Left colon (tissue), 2 donors: ENCODE data around the gene S100A2. TPM values are rescaled to one million over a fixed set of nuclear protein-coding genes. Genes with fewer than 3 reads are reported as not detected.

Experiments used
- ATAC-seq: fragments of 200-7000 bp; cut with Tn5 transposase; one replicate; pipeline ENCODE4 v1.9.1; 2020; ENCODE audit warnings: mild to moderate bottlenecking, moderate library complexity
- DNase-seq, 2 donors: peaks; one replicate each; pipeline ENCODE4 v3.0.0-alpha.2; 2020
- intact Hi-C, 2 donors: fragments of 100-400 bp; cut with DNase I in 1 of 2; cut with micrococcal nuclease in 1 of 2; formaldehyde crosslinking; loops; one replicate each; pipeline versions ENCODE4 v1.11.2 to v1.14.0; 2022; cut with DNase I, micrococcal nuclease
- total RNA-seq, 2 donors: library from RNA; stranded (reverse); fragmentation: NEBNext Ultra II Directional; extraction: Animal tissue kit (Norgen Biotek cat#: 25700); gene quantifications; one replicate each; pipeline ENCODE4 v1.2.1, GENCODE V29; 2021
- donor health status: DM: no; HTN: no; CAD: no.
- donor health status: DM: yes; HTN: yes; CAD: no.

S100A2 gene
- total RNA-seq, 2 donors from 2014 or later = 1.1 TPM; not detected in 1

GRCh38 chr1:153539395-153540093 is 26.1 kb downstream of the S100A2 start:
- intact Hi-C loops = no loop called here
- no peak for ATAC-seq

GRCh38 chr1:153538315-153538821 is 27.3 kb downstream of the S100A2 start:
- peak; percentile 88 to 93 for DNase-seq
- intact Hi-C loops = no loop called here
- peak; percentile 52 for ATAC-seq

More at GRCh38 chr1:153539395-153540093, 26.1 kb downstream of the S100A2 start:
- peak in 1 of 2 donors; percentile 25 for DNase-seq

DNA sequence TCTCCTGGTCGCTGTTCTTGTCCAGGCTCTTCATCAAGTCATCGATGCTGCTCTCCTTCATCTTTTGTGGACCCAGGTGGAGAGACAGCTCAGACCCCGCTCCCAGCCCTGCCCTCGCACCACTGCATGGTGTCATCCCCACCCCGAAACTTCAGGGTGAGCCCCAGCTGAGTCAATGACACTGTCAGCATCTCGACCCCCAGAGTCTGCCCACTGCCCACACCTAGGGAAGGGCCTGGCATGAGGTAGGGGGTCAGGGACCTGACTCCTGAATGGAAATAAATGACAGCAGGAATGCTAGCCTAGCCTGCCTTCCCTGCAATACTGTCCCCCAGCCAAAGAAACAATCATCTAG is 28.3 kb downstream of the S100A2 start:
- ATAC-seq = no peak
- intact Hi-C loops = no loop called here
- DNase-seq = peak in 1 of 2 donors; percentile 35

- ATAC-seq = peak; percentile 54
- intact Hi-C loops = no loop called here
Observed at GRCh38 chr1:153536671-153537375, 28.8 kb downstream of the S100A2 start.

DNA sequence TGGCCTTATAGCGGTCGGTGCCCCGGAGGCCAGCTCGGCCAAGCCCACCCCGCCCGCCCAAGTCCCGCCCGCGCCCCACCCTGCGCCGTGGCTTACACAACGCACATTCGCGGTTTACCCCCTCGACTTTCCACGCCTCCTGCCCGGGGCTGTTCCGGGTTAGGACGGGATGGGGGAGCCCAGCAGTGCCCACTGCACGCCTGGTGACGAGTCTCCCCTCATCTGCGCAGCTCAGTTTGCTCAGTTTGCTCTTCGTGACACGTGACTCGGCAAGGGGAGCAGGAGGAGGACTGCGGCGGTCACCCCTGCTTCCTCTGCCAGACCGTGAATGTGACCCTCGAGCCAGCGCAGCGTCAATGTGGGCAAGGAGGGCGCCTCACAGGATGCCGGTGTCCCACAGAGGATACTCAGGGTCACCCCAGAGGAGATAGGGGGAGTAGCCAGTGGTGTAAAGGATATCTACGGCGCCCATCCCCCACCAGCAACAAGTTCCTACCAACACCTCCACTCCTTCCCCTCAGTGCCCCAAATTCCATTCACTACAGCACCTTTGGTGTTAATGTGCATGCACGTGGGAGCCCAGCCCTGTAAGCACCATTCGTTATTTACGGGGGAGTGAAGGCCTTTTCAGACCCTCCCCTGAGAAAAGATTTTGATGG is 29.5 kb downstream of the S100A2 start:
- intact Hi-C loops = no loop called here
- peak; percentile 92 to 95 for DNase-seq
- peak; percentile 59 for ATAC-seq

More at GRCh38 chr1:153536671-153537375, 28.8 kb downstream of the S100A2 start:
- peak; percentile 82 to 91 for DNase-seq

DNA sequence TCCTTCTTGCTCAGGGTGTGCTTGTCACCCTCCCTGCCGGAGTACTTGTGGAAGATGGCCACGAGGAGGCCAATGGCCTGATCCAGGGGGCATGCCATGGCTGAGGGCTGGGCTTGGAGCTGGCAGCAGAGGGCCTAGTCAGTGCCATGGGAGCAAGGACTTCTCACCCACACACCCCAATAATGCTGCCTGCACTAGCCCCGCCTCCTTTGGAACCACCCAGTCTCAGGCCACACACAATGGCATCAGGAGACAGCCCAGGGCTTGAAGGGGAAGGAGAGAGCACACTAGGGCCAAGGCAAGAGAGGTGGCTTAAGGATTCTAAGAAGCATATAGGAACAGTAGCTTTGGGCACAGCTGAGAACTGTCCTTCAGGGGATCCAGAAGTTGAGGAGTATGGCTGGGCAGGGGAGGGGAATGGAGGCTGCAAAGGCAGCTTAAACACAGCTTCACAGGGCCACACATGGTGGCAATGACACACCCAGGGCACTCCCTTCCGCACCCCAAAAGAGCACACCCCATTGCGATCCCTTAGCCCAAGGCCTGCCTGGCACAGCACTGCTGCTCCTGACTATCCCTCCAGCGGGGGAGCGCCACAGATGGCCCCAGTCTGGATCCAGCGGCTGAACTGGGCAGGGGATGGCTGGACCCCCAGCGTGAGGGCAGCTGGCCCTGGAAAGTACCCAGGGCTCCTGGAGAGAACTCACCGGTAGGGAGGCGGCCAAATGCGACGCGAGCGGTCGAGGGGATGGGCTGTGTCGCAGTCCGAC is 30.2 kb downstream of the S100A2 start, which contains the start of gene S100A6:
Gene S100A6 (minus strand): TSS at position 750 of the 770 bp plus-strand sequence. CDS start 652 bp downstream, at position 98.
- peak; percentile 75 to 84 for DNase-seq
- intact Hi-C loops = no loop called here
- ATAC-seq = peak; percentile 19

- DNase-seq (peak in 1 of 2 donors; percentile 24), ATAC-seq (no peak)
- intact Hi-C loops = loop anchor here in 1 of 2 donors (5.0 kb wide), 1 partner anchor 32 kb away; the partner anchor contains the start of gene S100A2
Observed at GRCh38 chr1:153534925-153535241, 30.8 kb downstream of the S100A2 start.

GRCh38 chr1:153534226-153534924 is 31.3 kb downstream of the S100A2 start:
- ATAC-seq (no peak), DNase-seq (peak in 1 of 2 donors; percentile 35)
- intact Hi-C loops = loop anchor here in 1 of 2 donors (5.0 kb wide), 1 partner anchor 33 kb away; the partner anchor contains the start of gene S100A2

DNA sequence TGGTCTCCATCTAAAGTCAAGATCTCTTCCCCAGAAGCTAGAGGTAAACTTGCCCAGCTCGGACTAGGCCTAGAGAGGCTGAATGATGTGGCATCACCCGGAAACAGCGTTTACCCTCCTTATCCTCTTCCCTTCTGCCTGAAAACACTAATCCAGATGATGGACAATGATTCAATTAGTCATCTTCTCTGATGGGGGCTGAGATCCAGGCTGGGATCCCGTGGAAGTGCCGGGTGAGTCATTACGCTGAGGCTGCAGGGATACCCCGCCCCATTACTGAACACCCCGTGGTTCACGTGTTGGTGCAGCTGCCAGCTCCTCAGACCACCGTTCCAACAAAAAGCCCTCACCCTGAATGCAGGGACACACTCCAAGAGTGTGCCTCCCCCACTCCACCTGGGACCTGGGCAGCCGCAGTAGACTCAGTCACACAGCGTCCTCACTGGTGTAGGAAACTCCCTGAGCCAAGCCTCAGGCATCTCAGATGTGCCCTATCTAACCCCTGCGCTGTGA is 31.9 kb downstream of the S100A2 start:
- intact Hi-C loops = loop anchor here in 1 of 2 donors (5.0 kb wide), 1 partner anchor 34 kb away; the partner anchor contains the start of gene S100A2
- peak; percentile 0 for ATAC-seq
- DNase-seq = peak; percentile 49 to 77

DNA sequence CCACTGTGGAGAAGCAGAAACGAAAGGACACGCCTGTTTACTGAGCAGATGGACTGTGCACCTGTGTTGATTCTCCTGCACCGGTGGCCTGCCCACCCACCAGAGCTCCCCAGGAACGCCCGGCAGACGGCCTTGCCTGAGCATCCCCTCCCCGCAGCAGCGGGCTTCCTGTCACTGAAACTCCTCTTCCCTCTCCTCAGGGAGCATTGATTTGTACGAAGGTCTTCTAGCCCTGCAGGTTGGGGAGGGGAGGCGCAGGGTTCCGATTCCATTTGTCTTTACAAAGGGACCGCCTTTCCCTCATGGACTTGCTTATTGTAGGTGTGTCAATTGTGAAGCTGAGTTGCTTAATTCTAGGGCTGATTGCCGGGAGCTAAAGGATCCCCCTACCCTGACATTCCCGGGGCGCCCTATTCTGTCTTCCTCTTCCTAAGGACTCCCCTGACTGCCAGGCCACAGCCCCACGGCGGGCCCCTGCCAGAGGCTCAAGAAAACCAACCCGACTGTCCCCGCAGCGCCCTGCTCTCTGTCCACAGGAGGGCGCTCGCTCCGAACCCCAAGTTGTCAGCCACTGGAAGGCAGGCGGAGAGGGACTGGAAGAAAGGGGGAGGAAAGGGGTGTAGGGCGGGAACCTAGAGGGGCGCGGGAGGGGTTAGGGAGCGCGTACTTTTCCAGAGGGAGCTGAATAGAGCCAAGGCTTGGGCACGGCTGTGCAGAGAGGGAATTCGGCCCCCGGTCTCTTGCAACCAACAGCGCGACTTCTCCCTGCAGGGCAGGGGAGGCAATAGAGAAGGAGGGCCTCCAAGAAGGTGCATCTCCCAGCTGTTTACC is 32.7 kb downstream of the S100A2 start:
- DNase-seq = peak; percentile 90 to 92
- intact Hi-C loops = loop anchor here in 1 of 2 donors (5.0 kb wide), 1 partner anchor 34 kb away; the partner anchor contains the start of gene S100A2

DNA sequence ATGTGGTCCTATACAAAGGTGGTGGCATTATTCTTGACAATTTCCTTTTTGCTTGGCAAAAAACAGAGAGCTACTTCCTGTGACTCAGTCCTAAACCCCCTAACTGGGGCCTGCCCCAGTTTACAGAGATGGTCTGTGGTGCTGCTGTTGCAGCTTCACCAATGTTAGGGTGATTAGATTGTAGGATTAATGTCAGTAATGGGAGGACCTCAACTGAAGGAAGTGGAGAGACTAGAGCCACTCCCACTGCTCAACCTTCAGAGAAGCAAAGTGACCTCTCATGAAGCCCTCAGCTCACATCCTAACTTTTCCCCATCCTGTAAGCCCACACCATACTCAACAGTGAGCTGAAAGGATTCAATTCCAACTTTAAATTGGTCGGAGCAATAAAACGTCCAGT is 33.5 kb downstream of the S100A2 start:
- intact Hi-C loops = loop anchor here in 1 of 2 donors (5.0 kb wide), 1 partner anchor 35 kb away; the partner anchor contains the start of gene S100A2
- peak in 1 of 2 donors; percentile 42 for DNase-seq
- peak; percentile 30 for ATAC-seq

More for the DNA sequence above, 32.7 kb downstream of the S100A2 start:
- ATAC-seq = peak; percentile 63

DNA sequence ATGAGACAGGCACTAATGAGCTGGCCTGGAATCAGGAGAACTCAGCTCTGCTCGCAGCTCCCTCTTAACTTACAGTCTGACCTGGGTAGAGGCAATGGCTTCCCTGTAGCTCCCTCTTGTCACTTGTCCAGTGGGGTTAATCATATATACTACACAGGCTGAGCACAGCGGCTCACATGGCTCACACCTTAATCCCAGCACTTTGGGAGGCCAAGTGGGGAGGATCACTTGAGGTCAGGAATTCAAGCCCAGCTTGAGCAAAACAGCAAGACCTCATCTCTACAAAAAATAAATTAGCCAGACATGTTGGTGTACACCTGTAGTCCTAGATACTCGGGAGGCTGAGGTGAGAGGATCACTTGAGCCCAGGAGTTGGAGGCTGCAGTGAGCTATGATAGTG is 34.0 kb downstream of the S100A2 start:
- no peak for ATAC-seq
- intact Hi-C loops = loop anchor here in 1 of 2 donors (5.0 kb wide), 1 partner anchor 36 kb away; the partner anchor contains the start of gene S100A2
- peak in 1 of 2 donors; percentile 22 for DNase-seq

GRCh38 chr1:153527683-153528040 is 38.0 kb downstream of the S100A2 start:
- ATAC-seq = no peak
- intact Hi-C loops = no loop called here
- peak in 1 of 2 donors; percentile 3 for DNase-seq

DNA sequence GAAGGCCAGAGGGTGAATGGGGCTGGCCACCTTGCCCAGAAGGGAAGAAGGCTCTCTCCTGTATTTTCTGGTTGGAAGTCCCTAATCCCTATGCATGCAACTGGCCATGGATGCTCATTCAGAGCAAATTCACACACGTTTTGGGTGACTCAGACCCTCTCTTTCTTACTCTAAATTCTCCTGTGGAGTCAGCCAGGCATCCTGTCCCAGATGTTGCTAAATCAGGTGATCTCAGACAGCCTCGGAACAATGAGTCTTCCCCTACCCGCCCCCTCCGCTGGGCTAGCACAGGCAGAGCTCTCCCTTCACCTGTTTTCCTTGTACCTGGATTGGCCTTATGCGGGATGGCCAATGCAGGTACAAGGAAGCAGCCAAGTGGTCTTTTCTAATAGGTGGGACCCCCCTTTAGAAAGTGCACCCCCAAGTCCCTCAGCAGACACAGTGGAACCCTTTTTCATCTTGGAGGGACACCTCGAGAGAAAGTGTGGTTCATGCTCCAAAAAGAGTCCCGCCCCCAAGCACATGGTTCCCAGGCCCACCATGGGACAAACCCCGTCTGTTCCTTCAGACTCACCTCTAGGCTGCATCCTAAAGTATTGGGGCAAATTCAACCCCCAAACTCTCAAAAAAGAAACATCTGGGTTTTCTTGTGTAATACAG is 38.5 kb downstream of the S100A2 start:
- DNase-seq (peak in 1 of 2 donors; percentile 20), ATAC-seq (no peak)
- intact Hi-C loops = no loop called here

- ATAC-seq = peak; percentile 48
- intact Hi-C loops = no loop called here
- no peak for DNase-seq
Observed at GRCh38 chr1:153526132-153526543, 39.5 kb downstream of the S100A2 start.
